Measurements from ENCODE around the gene VTCN1. TPM values are rescaled to one million over a fixed set of nuclear protein-coding genes. Genes with fewer than 3 reads are reported as not detected.

The VTCN1 gene
- total RNA-seq, 2 experiments from 2014 or later = not detected

DNA sequence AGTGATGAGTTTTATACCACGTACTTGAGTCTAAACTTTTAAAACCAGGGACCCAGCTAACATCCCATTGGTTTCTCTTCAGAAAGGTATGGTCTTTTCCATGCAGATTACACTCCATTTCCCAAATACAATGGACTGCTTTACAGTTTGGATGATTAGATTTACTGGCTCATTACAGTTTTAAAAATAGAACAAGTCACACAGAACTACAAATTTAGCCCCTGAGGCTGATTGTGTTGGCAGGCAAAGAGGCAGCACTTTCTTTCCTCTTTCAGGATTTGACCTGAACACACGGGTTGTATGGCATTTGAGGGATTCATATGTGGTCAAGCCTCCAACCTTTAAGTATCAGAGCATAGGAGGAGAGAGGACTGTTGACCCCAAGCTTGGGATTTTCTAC, 21.8 kb upstream of the VTCN1 start:
- H3K9me2 ChIP-seq (ENCODE audit: insufficient read depth, low read length) = no peaks in the 10 kb centered on the region
- H3K9me3 ChIP-seq (ENCODE audit: low read length) = no peaks in the 10 kb centered on the region
- no peaks in the 10 kb centered on the region for H3K36me3 ChIP-seq (ENCODE audit: insufficient read depth, low read length)
- no peak overlapping the region for H3K27ac ChIP-seq (ENCODE audit: low read depth, low read length, poor library complexity, severe bottlenecking)
- H3K4me3 ChIP-seq (ENCODE audit: low read depth, low read length, poor library complexity, severe bottlenecking) = no peak overlapping the region
- H2AFZ ChIP-seq (ENCODE audit: low read length) = no peak overlapping the region
- intact Hi-C loops (cut with micrococcal nuclease; ENCODE audit: unreplicated experiment) = no loop called here
- CTCF ChIA-PET (ENCODE audit: unreplicated experiment) = no interaction called here
- H3K4me2 ChIP-seq (ENCODE audit: low read length) = no peak overlapping the region
- no peaks in the 10 kb centered on the region for H4K20me1 ChIP-seq (ENCODE audit: insufficient read depth, low read length)
- POLR2A ChIA-PET = no interaction called here
- TF ChIP-seq EZH2phosphoT487 (IDR thresholded peaks at IDR 0.05; ENCODE audit: borderline replicate concordance, low read depth, low read length) = no peak
- TF ChIP-seq, protein P1, sequence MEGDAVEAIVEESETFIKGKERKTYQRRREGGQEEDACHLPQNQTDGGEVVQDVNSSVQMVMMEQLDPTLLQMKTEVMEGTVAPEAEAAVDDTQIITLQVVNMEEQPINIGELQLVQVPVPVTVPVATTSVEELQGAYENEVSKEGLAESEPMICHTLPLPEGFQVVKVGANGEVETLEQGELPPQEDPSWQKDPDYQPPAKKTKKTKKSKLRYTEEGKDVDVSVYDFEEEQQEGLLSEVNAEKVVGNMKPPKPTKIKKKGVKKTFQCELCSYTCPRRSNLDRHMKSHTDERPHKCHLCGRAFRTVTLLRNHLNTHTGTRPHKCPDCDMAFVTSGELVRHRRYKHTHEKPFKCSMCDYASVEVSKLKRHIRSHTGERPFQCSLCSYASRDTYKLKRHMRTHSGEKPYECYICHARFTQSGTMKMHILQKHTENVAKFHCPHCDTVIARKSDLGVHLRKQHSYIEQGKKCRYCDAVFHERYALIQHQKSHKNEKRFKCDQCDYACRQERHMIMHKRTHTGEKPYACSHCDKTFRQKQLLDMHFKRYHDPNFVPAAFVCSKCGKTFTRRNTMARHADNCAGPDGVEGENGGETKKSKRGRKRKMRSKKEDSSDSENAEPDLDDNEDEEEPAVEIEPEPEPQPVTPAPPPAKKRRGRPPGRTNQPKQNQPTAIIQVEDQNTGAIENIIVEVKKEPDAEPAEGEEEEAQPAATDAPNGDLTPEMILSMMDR (conservative IDR thresholded peaks at IDR 0.05; ENCODE audit: low read length) = no peak
- H3K4me1 ChIP-seq (ENCODE audit: insufficient read depth, low read length, poor library complexity, severe bottlenecking) = no peaks in the 10 kb centered on the region
- DNase-seq (ENCODE audit: low spot score) = no peak
- no peaks in the 10 kb centered on the region for H3K79me2 ChIP-seq (ENCODE audit: insufficient read depth, low read depth, low read length)
- no TSS peak for BruUV-seq (replicated peaks)

DNA sequence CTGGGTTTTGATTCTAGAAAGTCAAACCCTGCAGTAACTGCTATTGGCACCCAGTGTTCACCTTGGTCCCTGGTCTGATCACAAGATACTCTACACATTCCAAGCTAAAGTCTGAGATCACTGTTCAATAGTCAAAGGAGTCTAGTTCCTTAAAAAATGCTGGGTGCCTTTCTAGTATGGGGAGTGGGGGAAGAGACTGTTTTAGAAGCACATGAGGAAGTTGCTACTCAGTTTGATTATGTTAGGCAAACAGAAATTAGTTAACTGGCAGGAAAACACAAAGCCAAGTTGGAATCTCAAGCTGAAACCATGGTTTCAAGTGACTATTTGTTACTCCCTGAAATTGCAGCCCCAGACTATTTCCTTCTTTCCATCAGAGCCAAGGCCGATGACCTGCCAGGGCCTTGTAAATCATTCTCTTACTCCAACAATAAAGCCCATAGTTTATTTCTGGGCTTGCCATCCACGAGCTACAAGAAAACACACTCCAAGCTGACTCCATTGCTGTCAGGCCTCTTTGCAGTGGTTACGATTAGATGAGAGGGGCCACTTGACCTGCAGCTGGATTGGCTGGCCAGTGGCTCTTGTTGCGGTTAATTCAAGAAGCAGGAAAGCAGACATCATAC, 21.1 kb upstream of the VTCN1 start:
- BruUV-seq (replicated peaks) = no TSS peak

DNA sequence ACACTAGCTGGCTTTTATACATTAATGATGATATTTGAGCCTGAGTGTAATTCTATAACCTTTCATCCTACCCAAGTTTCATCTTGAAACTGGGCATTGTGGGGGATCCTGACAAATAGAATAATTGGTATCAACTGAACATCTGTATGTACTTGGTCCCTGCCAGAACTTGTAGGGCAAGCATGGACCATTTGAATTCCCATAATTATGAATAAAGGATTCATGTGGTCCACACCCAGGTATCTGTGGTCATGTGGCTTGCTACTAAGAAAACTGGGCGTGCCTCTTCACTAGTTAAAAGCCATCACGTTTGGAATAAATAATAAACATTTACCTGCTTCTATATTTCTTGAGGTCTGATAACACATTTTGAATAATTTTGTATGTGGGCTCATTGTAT, 20.6 kb upstream of the VTCN1 start:
- Histone ChIP-seq H3K4me1 (ENCODE audit: insufficient read depth, low read length, poor library complexity, severe bottlenecking) (no peaks in the 10 kb centered on the region), H3K79me2 (ENCODE audit: insufficient read depth, low read depth, low read length) (no peaks in the 10 kb centered on the region), H3K4me2 (ENCODE audit: low read length) (no peak overlapping the region), H4K20me1 (ENCODE audit: insufficient read depth, low read length) (no peaks in the 10 kb centered on the region), H3K4me3 (ENCODE audit: low read depth, low read length, poor library complexity, severe bottlenecking) (no peak overlapping the region), H2AFZ (ENCODE audit: low read length) (no peak overlapping the region), H3K27ac (ENCODE audit: low read depth, low read length, poor library complexity, severe bottlenecking) (no peak overlapping the region), H3K36me3 (ENCODE audit: insufficient read depth, low read length) (no peaks in the 10 kb centered on the region), H3K9me2 (ENCODE audit: insufficient read depth, low read length) (no peaks in the 10 kb centered on the region), H3K9me3 (ENCODE audit: low read length) (no peaks in the 10 kb centered on the region)
- no TSS peak for BruUV-seq (replicated peaks)
- no peak for TF ChIP-seq EZH2phosphoT487 (IDR thresholded peaks at IDR 0.05; ENCODE audit: borderline replicate concordance, low read depth, low read length)
- TF ChIP-seq, protein P1 (conservative IDR thresholded peaks at IDR 0.05; ENCODE audit: low read length) = no peak
- intact Hi-C loops (cut with micrococcal nuclease; ENCODE audit: unreplicated experiment) = no loop called here
- ChIA-PET POLR2A (interaction anchor here (0.6 kb wide), 1 partner anchor 529 kb away, joined by 4 read pairs; no protein-coding TSS in a partner anchor), CTCF (ENCODE audit: unreplicated experiment) (no interaction called here)
- DNase-seq (ENCODE audit: low spot score) = no peak

More for the DNA sequence above, 21.1 kb upstream of the VTCN1 start:
- ChIA-PET CTCF (ENCODE audit: unreplicated experiment) (no interaction called here), POLR2A (no interaction called here)
- H2AFZ ChIP-seq (ENCODE audit: low read length) = no peak overlapping the region
- H3K9me3 ChIP-seq (ENCODE audit: low read length) = no peaks in the 10 kb centered on the region
- H3K36me3 ChIP-seq (ENCODE audit: insufficient read depth, low read length) = no peaks in the 10 kb centered on the region
- no peaks in the 10 kb centered on the region for H3K9me2 ChIP-seq (ENCODE audit: insufficient read depth, low read length)
- no peaks in the 10 kb centered on the region for H4K20me1 ChIP-seq (ENCODE audit: insufficient read depth, low read length)
- H3K79me2 ChIP-seq (ENCODE audit: insufficient read depth, low read depth, low read length) = no peaks in the 10 kb centered on the region
- H3K27ac ChIP-seq (ENCODE audit: low read depth, low read length, poor library complexity, severe bottlenecking) = no peak overlapping the region
- DNase-seq (ENCODE audit: low spot score) = no peak
- H3K4me3 ChIP-seq (ENCODE audit: low read depth, low read length, poor library complexity, severe bottlenecking) = no peak overlapping the region
- no peak overlapping the region for H3K4me2 ChIP-seq (ENCODE audit: low read length)
- TF ChIP-seq, protein P1 (conservative IDR thresholded peaks at IDR 0.05; ENCODE audit: low read length) = no peak
- TF ChIP-seq EZH2phosphoT487 (IDR thresholded peaks at IDR 0.05; ENCODE audit: borderline replicate concordance, low read depth, low read length) = no peak
- intact Hi-C loops (cut with micrococcal nuclease; ENCODE audit: unreplicated experiment) = no loop called here
- H3K4me1 ChIP-seq (ENCODE audit: insufficient read depth, low read length, poor library complexity, severe bottlenecking) = no peaks in the 10 kb centered on the region
